ENCODE data around the gene SMIM32. TPM values are rescaled to one million over a fixed set of nuclear protein-coding genes. Genes with fewer than 3 reads are reported as not detected.

Gene SMIM32
- total RNA-seq, 2 experiments from 2014 or later, result not detected

- no peak for TF ChIP-seq EZH2phosphoT487 (IDR thresholded peaks at IDR 0.05; ENCODE audit: borderline replicate concordance, low read depth, low read length)
- TF ChIP-seq CTCF (conservative IDR thresholded peaks at IDR 0.05; ENCODE audit: low read length), result no peak
- no peak for DNase-seq (ENCODE audit: low spot score)
- POLR2A ChIA-PET, result no interaction called here
- no peak overlapping the region for H3K4me2 ChIP-seq (ENCODE audit: low read length)
- no peaks in the 10 kb centered on the region for H3K4me1 ChIP-seq (ENCODE audit: insufficient read depth, low read length, poor library complexity, severe bottlenecking)
- H3K36me3 ChIP-seq (ENCODE audit: insufficient read depth, low read length), result no peaks in the 10 kb centered on the region
- intact Hi-C loops (cut with micrococcal nuclease; ENCODE audit: unreplicated experiment), result no loop called here
- H3K9me3 ChIP-seq (ENCODE audit: low read length), result no peaks in the 10 kb centered on the region
- H3K9me2 ChIP-seq (ENCODE audit: insufficient read depth, low read length), result no peaks in the 10 kb centered on the region
- H3K79me2 ChIP-seq (ENCODE audit: insufficient read depth, low read depth, low read length), result no peaks in the 10 kb centered on the region
- no TSS peak for BruUV-seq (replicated peaks)
- H3K27ac ChIP-seq (ENCODE audit: low read depth, low read length, poor library complexity, severe bottlenecking), result no peak overlapping the region
- CTCF ChIA-PET (ENCODE audit: unreplicated experiment), result no interaction called here
- no peak overlapping the region for H2AFZ ChIP-seq (ENCODE audit: low read length)
- no peaks in the 10 kb centered on the region for H4K20me1 ChIP-seq (ENCODE audit: insufficient read depth, low read length)
- no peak overlapping the region for H3K4me3 ChIP-seq (ENCODE audit: low read depth, low read length, poor library complexity, severe bottlenecking)
These were observed 9.7 kb upstream of the SMIM32 start for GRCh38 chr5:136202469-136203205.

DNA sequence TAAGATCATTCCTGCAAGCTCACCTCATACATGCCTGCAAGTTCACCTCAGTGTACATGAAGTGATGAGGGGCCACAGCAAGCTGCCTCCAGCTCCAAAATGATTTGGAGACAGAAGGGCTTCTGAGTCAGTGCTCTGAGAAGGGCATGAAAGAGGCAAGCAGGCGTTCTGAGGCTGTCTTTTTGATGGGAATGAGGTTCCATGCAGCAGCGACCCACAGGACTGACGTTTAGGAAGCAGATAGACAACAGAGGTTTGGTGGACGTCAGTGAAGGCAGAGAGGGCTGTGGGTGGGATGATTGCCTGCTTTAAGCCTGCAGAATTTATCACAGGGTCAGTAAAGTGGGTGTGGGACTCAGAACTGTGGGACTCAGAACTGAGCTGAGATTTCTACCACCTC is 8.9 kb upstream of the SMIM32 start:
- Histone ChIP-seq H3K4me2 (ENCODE audit: low read length) (no peak overlapping the region), H3K36me3 (ENCODE audit: insufficient read depth, low read length) (no peaks in the 10 kb centered on the region), H3K4me3 (ENCODE audit: low read depth, low read length, poor library complexity, severe bottlenecking) (no peak overlapping the region), H3K79me2 (ENCODE audit: insufficient read depth, low read depth, low read length) (no peaks in the 10 kb centered on the region), H4K20me1 (ENCODE audit: insufficient read depth, low read length) (no peaks in the 10 kb centered on the region), H3K4me1 (ENCODE audit: insufficient read depth, low read length, poor library complexity, severe bottlenecking) (no peaks in the 10 kb centered on the region), H3K9me3 (ENCODE audit: low read length) (no peaks in the 10 kb centered on the region), H3K27ac (ENCODE audit: low read depth, low read length, poor library complexity, severe bottlenecking) (no peak overlapping the region), H3K9me2 (ENCODE audit: insufficient read depth, low read length) (no peaks in the 10 kb centered on the region), H2AFZ (ENCODE audit: low read length) (no peak overlapping the region)
- no peak for DNase-seq (ENCODE audit: low spot score)
- BruUV-seq (replicated peaks), result no TSS peak
- ChIA-PET CTCF (ENCODE audit: unreplicated experiment) (no interaction called here), POLR2A (no interaction called here)
- TF ChIP-seq EZH2phosphoT487 (IDR thresholded peaks at IDR 0.05; ENCODE audit: borderline replicate concordance, low read depth, low read length) (no peak), CTCF (conservative IDR thresholded peaks at IDR 0.05; ENCODE audit: low read length) (no peak)
- intact Hi-C loops (cut with micrococcal nuclease; ENCODE audit: unreplicated experiment), result no loop called here

- POLR2A ChIA-PET, result no interaction called here
- Histone ChIP-seq H3K9me2 (ENCODE audit: insufficient read depth, low read length) (no peaks in the 10 kb centered on the region), H3K4me3 (ENCODE audit: low read depth, low read length, poor library complexity, severe bottlenecking) (no peak overlapping the region), H3K27ac (ENCODE audit: low read depth, low read length, poor library complexity, severe bottlenecking) (no peak overlapping the region), H3K36me3 (ENCODE audit: insufficient read depth, low read length) (no peaks in the 10 kb centered on the region), H4K20me1 (ENCODE audit: insufficient read depth, low read length) (no peaks in the 10 kb centered on the region), H3K4me2 (ENCODE audit: low read length) (no peak overlapping the region), H3K79me2 (ENCODE audit: insufficient read depth, low read depth, low read length) (no peaks in the 10 kb centered on the region), H3K9me3 (ENCODE audit: low read length) (no peaks in the 10 kb centered on the region), H3K4me1 (ENCODE audit: insufficient read depth, low read length, poor library complexity, severe bottlenecking) (no peaks in the 10 kb centered on the region), H2AFZ (ENCODE audit: low read length) (no peak overlapping the region)
- intact Hi-C loops (cut with micrococcal nuclease; ENCODE audit: unreplicated experiment), result no loop called here
- DNase-seq (ENCODE audit: low spot score), result no peak
- no TSS peak for BruUV-seq (replicated peaks)
- TF ChIP-seq CTCF (conservative IDR thresholded peaks at IDR 0.05; ENCODE audit: low read length) (no peak), EZH2phosphoT487 (IDR thresholded peaks at IDR 0.05; ENCODE audit: borderline replicate concordance, low read depth, low read length) (no peak)
- CTCF ChIA-PET (ENCODE audit: unreplicated experiment), result no interaction called here
These were observed 7.8 kb upstream of the SMIM32 start for GRCh38 chr5:136200761-136201160.

Measured in OCI-LY7 (cell line).